Measurements from ENCODE around the gene CDC42BPA.
"Not testable (repeated sequence)": the region's sequence is repeated elsewhere in the genome, so short reads cannot be mapped to it uniquely, and the experiment has no call there.

Gene CDC42BPA

DNA sequence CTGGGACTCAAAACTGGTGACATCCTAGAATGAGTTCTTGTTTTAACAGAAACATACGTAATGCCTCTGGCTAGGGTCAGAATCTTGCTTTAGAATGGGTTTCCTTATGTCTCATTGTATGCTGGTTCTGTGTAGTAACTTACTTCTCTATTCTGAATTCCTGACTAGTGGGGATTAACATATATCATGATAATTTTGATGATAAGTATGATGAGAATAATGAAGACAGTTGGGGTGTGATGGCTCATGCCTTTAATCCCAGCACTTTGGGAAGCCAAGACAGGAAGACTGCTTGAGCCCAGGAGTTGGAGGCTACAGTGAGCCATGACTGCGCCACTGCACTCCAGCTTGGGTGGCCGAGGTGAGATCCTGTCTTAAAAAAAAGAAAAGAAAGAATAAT is 31.7 kb upstream of the CDC42BPA start:
- ChIA-PET CTCF (interaction anchor here (1.0 kb wide), 1 partner anchor 17 kb away, joined by 4 read pairs; no protein-coding TSS in a partner anchor), POLR2A (no interaction called here)
- TF ChIP-seq, protein P1, sequence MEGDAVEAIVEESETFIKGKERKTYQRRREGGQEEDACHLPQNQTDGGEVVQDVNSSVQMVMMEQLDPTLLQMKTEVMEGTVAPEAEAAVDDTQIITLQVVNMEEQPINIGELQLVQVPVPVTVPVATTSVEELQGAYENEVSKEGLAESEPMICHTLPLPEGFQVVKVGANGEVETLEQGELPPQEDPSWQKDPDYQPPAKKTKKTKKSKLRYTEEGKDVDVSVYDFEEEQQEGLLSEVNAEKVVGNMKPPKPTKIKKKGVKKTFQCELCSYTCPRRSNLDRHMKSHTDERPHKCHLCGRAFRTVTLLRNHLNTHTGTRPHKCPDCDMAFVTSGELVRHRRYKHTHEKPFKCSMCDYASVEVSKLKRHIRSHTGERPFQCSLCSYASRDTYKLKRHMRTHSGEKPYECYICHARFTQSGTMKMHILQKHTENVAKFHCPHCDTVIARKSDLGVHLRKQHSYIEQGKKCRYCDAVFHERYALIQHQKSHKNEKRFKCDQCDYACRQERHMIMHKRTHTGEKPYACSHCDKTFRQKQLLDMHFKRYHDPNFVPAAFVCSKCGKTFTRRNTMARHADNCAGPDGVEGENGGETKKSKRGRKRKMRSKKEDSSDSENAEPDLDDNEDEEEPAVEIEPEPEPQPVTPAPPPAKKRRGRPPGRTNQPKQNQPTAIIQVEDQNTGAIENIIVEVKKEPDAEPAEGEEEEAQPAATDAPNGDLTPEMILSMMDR (IDR thresholded peaks at IDR 0.05; ENCODE audit: control extremely low read depth, extremely low read depth, low read depth, missing control alignments) = no peak
- no peak for DNase-seq (ENCODE audit: extremely low spot score)

DNA sequence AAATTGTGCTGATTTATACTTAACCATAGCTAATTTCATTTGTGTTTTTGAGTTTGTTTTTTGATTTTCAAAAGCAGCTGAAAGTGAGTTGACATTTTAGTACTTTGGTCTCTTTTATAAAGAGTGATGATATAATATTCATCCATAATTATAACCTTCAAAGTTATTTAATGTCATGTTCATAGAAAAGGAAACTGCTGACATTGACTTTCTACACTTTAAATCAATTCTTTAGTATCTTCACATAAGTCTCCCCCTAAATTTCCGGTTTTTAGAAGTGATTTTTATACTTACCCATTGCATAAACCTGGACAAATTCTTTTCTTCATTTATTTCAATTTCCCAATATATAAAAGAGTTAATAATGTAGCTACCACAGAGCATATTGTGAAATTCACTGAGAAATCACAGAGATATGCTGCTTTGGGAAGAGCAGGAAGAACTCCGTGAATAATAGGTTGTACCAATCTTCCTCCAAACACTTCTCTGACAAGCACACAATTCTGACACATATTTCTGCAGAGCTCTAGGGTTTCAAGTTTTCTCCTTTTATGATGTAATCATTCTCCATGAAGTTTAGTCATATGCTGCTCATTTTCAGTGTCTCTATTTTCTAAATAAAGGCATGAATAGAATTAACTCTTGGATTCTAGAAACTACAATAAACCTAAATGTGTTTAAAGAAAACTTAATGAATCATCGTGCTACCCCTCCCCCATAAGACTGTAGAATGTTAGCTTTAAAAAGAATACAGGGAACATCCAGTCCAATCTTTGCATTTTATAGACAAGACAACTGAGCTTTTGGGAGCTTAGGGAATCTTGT is 25.6 kb upstream of the CDC42BPA start:
- POLR2A ChIA-PET = no interaction called here
- TF ChIP-seq, protein P1 (IDR thresholded peaks at IDR 0.05; ENCODE audit: control extremely low read depth, extremely low read depth, low read depth, missing control alignments) = no peak
- DNase-seq (ENCODE audit: extremely low spot score) = no peak
- CTCF ChIA-PET = interaction anchor here (1.0 to 1.6 kb wide), 4 partner anchors 13 to 20 kb away, joined by 3 to 5 read pairs (median 4); no protein-coding TSS in a partner anchor

- DNase-seq (ENCODE audit: extremely low spot score) = no peak
- POLR2A ChIA-PET = no interaction called here
- CTCF ChIA-PET = interaction anchor here (1.0 to 1.6 kb wide), 4 partner anchors 13 to 19 kb away, joined by 3 to 5 read pairs (median 4); no protein-coding TSS in a partner anchor
- TF ChIP-seq, protein P1 (IDR thresholded peaks at IDR 0.05; ENCODE audit: control extremely low read depth, extremely low read depth, low read depth, missing control alignments) = no peak
These were observed 24.9 kb upstream of the CDC42BPA start for GRCh38 chr1:227343206-227343605.

- no peak for DNase-seq (ENCODE audit: extremely low spot score)
- ChIA-PET POLR2A (no interaction called here), CTCF (no interaction called here)
- TF ChIP-seq, protein P1 (IDR thresholded peaks at IDR 0.05; ENCODE audit: control extremely low read depth, extremely low read depth, low read depth, missing control alignments) = no peak
These were observed 24.0 kb upstream of the CDC42BPA start for GRCh38 chr1:227342075-227342829.

DNA sequence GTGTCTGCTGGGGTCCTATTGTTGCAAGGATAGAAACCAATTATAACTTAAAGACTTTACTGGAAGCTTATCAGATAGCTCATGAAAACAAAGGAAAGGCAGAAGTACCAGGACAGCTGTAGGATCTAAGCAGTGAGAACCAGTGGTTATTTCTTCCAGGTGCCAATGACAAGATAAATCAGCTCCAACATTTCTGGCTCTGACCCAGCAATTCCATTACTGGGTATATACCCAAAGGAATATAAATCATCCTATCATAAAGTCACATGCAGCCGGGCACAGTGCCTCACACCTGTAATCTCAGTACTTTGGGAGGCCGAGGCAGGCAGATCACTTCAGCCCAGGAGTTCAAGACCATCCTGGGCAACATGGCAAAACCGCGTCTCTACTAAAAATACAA is 17.8 kb upstream of the CDC42BPA start:
- ChIA-PET CTCF (interaction anchor here (1.4 kb wide), 1 partner anchor 12 kb away, joined by 3 read pairs; no protein-coding TSS in a partner anchor), POLR2A (interaction anchor here (0.6 kb wide), 1 partner anchor 788 kb away, joined by 4 read pairs; no protein-coding TSS in a partner anchor)

GRCh38 chr1:227335242-227336020 is 17.1 kb upstream of the CDC42BPA start:
- ChIA-PET POLR2A (interaction anchor here (0.6 kb wide), 1 partner anchor 787 kb away, joined by 4 read pairs; no protein-coding TSS in a partner anchor), CTCF (interaction anchor here (1.4 kb wide), 1 partner anchor 12 kb away, joined by 3 read pairs; no protein-coding TSS in a partner anchor)
- TF ChIP-seq, protein P1 (IDR thresholded peaks at IDR 0.05; ENCODE audit: control extremely low read depth, extremely low read depth, low read depth, missing control alignments) = no peak
- DNase-seq (ENCODE audit: extremely low spot score) = no peak

More for the DNA sequence above, 17.8 kb upstream of the CDC42BPA start:
- DNase-seq (ENCODE audit: extremely low spot score) = not testable (repeated sequence)
